T-helper 17 cell (primary cell): ENCODE data around the gene FARP2. TPM values are rescaled to one million over a fixed set of nuclear protein-coding genes. Genes with fewer than 3 reads are reported as not detected.

Experiments
- ATAC-seq: fragments of 150-1000 bp; cut with Tn5 transposase; 2 replicates; pipeline ENCODE4 v1.10.0; 2021; ENCODE audit warnings: mild to moderate bottlenecking, moderate library complexity
- DNase-seq, 3 donors: peaks; one replicate each; pipeline versions ENCODE4 v3.0.0 to v3.0.0-alpha.2; 2020 to 2021
- H3K9me3 ChIP-seq: one replicate; pipeline ENCODE4 v1.7.0; 2013; ENCODE audit warnings: low read length, mild to moderate bottlenecking; ENCODE audit not compliant: control insufficient read depth, poor library complexity, severe bottlenecking
- H3K27ac Mint-ChIP-seq: one replicate; pipeline ENCODE4 v1.8.0; 2022; ENCODE audit warnings: mild to moderate bottlenecking, moderate library complexity, mixed read lengths
- H3K27me3 Mint-ChIP-seq: one replicate; pipeline ENCODE4 v1.8.0; 2022; ENCODE audit warnings: mixed read lengths
- H3K36me3 Mint-ChIP-seq: one replicate; pipeline ENCODE4 v1.8.0; 2022; ENCODE audit warnings: low read depth, mixed read lengths
- H3K4me1 Mint-ChIP-seq: one replicate; pipeline ENCODE4 v1.8.0; 2022; ENCODE audit warnings: mild to moderate bottlenecking, mixed read lengths
- H3K4me3 Mint-ChIP-seq: one replicate; pipeline ENCODE4 v1.8.0; 2022; ENCODE audit warnings: mild to moderate bottlenecking, moderate library complexity, mixed read lengths
- total RNA-seq, 4 donors: library from RNA in 2 of 4; stranded (reverse) in 2 of 4; gene quantifications; one replicate each; pipeline ENCODE4 v1.2.3 and lab custom pipeline; 2022 to 2026

Gene FARP2
- total RNA-seq, 2 donors from 2014 or later = 18.0 to 28.1 TPM

DNA sequence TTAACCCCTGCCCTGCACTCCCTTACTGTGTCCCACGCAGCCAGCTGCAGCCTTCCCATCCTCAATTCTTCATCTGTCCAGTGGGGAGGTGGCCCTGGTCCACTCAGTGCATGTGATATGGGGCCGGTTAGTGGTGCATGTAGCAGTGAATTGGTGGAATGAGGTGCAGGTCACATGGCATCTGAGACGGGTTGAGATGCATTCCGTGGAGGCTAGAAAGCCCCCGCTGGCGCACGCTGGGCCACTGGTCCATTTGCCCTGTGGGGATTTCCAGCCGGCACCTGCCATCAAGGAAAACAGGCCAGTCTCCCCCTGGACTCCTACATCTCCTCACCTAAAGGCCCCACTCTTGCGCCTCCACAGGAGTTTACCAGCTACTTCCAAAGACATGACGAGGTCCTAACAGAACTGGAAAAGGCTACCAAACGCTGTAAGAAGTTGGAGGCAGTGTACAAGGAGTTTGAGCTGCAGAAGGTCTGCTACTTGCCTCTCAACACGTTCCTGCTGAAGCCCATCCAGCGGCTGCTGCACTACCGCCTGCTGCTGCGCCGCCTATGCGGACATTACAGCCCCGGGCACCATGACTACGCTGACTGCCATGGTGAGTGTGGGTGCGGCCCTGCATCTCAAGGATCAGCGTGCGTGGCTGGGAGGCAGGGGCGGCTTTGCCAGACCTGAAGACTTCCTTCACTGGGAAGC, 111.8 kb downstream of the FARP2 start:
- H3K27me3 Mint-ChIP-seq = peaks cover 12% of the 10 kb centered on the region
- H3K4me3 Mint-ChIP-seq = no peak overlapping the region
- peaks cover 3% of the 10 kb centered on the region for H3K4me1 Mint-ChIP-seq
- no peaks in the 10 kb centered on the region for H3K36me3 Mint-ChIP-seq
- DNase-seq (no peak), ATAC-seq (no peak)
- H3K27ac Mint-ChIP-seq = no peak overlapping the region
- H3K9me3 ChIP-seq = no peaks in the 10 kb centered on the region

DNA sequence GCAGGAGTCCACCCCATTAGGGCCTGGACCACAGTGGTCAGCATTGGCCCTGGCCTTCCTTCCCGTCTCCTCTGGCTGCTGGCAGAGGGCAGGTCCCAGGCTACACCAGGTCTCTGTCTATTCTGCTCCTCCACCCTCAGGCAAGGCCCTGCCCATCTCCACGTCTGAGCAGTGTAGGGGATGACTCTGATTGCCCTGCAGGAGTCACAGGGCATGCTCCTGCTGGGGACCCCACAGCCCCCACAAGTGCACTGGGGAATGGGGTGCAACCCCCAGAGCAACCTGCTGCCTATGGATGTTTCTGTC, 112.3 kb downstream of the FARP2 start:
- DNase-seq (no peak), ATAC-seq (no peak)
- H3K27ac Mint-ChIP-seq = no peak overlapping the region
- no peaks in the 10 kb centered on the region for H3K9me3 ChIP-seq
- H3K4me1 Mint-ChIP-seq = peaks cover 3% of the 10 kb centered on the region
- H3K36me3 Mint-ChIP-seq = no peaks in the 10 kb centered on the region
- H3K4me3 Mint-ChIP-seq = no peak overlapping the region
- peaks cover 17% of the 10 kb centered on the region for H3K27me3 Mint-ChIP-seq

DNA sequence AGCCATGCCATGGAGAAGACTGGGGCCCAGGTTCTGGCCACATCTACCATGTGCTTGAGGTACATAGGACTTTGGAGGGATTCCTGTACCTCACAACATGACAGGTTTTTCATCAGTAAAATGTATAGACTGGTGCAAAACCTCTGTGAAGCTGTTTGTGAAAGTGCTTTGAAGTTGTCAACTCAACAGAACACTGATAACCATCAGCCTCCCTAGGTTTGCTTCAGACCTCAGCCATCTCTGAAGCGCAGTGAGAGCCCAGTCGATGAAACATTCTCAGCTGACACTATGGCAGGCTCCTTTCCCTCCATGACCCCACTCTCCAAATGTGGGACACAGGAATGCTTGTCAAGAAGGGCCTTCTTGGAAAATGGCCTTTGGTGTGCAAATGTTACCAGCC, 113.7 kb downstream of the FARP2 start:
- no peaks in the 10 kb centered on the region for H3K9me3 ChIP-seq
- no peak overlapping the region for H3K27ac Mint-ChIP-seq
- H3K4me1 Mint-ChIP-seq = peaks cover 3% of the 10 kb centered on the region
- ATAC-seq = no peak
- H3K4me3 Mint-ChIP-seq = no peak overlapping the region
- DNase-seq = no peak
- no peaks in the 10 kb centered on the region for H3K36me3 Mint-ChIP-seq
- H3K27me3 Mint-ChIP-seq = peaks cover 18% of the 10 kb centered on the region

DNA sequence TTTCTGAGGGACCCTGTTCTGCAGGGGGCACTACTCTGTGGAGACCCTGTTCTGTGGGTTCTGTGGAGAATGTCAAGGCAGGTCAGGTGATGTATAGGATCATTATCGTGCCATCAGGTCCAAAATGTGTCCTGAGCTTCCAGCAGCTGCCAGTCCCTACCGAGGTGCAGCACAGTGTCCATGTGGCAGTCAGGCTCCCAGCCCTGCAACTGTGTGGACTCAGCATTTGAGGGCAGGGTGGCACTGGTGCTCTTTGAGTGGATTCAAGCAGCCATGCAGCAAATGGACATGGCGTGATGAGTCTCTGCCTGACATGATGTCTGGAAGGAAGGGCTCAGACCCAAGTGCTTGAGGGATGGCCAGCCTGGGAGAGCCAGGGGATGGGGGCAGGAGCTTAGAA, 117.3 kb downstream of the FARP2 start:
- Mint-ChIP-seq H3K27me3 (peaks cover 18% of the 10 kb centered on the region), H3K36me3 (peaks cover under 1% of the 10 kb centered on the region), H3K4me3 (no peak overlapping the region), H3K4me1 (peaks cover 3% of the 10 kb centered on the region), H3K27ac (no peak overlapping the region)
- H3K9me3 ChIP-seq = no peaks in the 10 kb centered on the region
- DNase-seq = no peak
- ATAC-seq = no peak

GRCh38 chr2:241475267-241475666, 119.2 kb downstream of the FARP2 start:
- no peaks in the 10 kb centered on the region for H3K9me3 ChIP-seq
- Mint-ChIP-seq H3K4me3 (no peak overlapping the region), H3K36me3 (peaks cover 2% of the 10 kb centered on the region), H3K27me3 (peaks cover 18% of the 10 kb centered on the region), H3K4me1 (peaks cover 2% of the 10 kb centered on the region), H3K27ac (no peak overlapping the region)
- ATAC-seq (no peak), DNase-seq (no peak)

- DNase-seq (no peak), ATAC-seq (no peak)
- no peak overlapping the region for H3K4me3 Mint-ChIP-seq
- H3K27ac Mint-ChIP-seq = no peak overlapping the region
- H3K4me1 Mint-ChIP-seq = no peaks in the 10 kb centered on the region
- H3K27me3 Mint-ChIP-seq = peaks cover 4% of the 10 kb centered on the region
- H3K9me3 ChIP-seq = no peaks in the 10 kb centered on the region
- H3K36me3 Mint-ChIP-seq = peaks cover 2% of the 10 kb centered on the region
These were observed 122.1 kb downstream of the FARP2 start for GRCh38 chr2:241478166-241478565.

DNA sequence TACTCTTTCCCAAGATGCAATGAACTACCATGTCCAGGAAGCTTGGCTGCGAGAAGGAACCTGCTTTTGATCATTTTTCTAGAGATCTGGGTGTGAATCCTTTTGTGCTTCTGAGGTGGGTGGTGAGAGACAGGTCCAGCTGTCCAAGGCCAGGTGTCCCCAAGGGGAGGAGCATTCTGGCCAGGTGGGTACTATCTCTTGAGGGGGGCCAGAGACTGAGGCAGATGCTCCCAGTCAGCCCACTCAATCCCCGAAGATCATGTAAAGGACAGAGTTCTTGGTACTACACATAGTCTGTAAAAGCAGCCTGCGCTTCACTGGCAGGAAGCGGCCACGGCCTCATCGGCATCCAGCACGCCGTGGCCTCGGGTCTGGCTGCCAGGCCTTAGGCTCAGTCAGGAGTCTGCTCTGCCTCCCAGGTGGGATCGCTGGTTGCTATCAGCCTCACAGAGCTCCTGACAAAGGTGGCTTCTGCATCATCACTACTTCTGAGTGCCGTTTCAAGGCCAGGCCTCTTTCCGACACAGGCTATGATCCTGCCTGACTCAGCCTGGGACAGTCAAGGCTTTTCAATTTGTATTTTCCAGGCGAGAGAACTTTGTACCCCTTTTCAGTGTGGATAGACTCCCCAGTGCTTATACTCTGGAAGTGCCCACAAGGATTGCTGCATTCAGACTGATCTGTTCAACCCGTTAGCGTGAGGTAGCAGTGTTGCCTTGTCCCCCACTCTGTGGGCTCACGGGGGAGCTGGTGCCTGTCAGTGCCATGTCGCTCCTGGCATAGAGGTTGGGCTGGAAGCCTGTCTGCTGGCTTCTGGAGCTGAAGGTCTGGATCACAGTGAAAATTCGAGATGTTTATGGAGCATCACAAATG, 123.2 kb downstream of the FARP2 start:
- Mint-ChIP-seq H3K4me1 (no peaks in the 10 kb centered on the region), H3K36me3 (peaks cover 2% of the 10 kb centered on the region), H3K27ac (no peak overlapping the region), H3K4me3 (no peak overlapping the region), H3K27me3 (no peaks in the 10 kb centered on the region)
- ATAC-seq (no peak), DNase-seq (no peak)
- H3K9me3 ChIP-seq = no peaks in the 10 kb centered on the region

GRCh38 chr2:241481687-241482086, 125.6 kb downstream of the FARP2 start:
- DNase-seq (no peak), ATAC-seq (no peak)
- no peaks in the 10 kb centered on the region for H3K9me3 ChIP-seq
- peaks cover 2% of the 10 kb centered on the region for H3K36me3 Mint-ChIP-seq
- no peaks in the 10 kb centered on the region for H3K4me1 Mint-ChIP-seq
- no peaks in the 10 kb centered on the region for H3K27me3 Mint-ChIP-seq
- H3K4me3 Mint-ChIP-seq = no peak overlapping the region
- peak overlapping the region; percentile 62 for H3K27ac Mint-ChIP-seq

DNA sequence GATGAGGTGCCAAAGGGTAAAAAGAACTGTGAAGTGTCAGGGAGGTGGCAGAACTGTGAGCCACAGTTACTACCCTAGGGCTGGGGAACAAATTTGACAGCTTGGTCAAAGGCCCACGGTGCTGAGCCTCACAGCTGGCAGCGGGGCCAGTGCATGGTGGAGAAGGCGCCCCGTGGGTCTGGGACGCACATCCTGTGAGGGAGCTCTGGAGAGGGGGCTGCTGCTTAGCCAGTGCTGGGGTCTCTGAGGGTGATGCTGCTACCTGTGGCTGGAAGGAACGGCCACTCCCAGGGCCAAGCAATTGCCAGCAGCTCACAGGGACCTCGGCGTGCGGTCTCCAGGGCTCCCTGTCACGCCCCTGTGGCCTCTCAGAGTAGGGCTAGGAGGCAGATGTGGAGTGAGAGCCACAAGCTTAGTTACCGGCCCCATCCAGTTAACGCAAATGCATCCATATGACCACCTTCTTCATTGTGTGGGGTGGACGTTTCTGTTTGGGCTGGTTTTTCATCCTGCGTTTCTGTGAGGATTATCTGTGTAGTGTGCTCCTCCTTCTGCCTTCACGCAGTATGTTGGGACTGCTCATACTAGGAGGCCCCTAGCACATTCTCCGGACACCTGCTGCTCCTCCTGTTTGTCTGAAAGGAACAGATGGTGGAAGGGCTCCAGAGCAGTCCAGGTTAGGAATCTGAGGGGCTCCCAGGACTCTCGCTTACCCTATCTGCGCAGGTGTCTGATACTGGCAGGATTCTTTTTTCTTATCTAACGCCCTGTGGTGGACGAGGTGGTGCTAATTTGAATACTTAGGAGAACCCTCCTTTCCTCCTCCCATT, 126.3 kb downstream of the FARP2 start:
- no peaks in the 10 kb centered on the region for H3K9me3 ChIP-seq
- DNase-seq = no peak
- Mint-ChIP-seq H3K27ac (peak overlapping the region; percentile 62), H3K4me1 (no peaks in the 10 kb centered on the region), H3K36me3 (peaks cover 2% of the 10 kb centered on the region), H3K27me3 (no peaks in the 10 kb centered on the region), H3K4me3 (no peak overlapping the region)
- no peak for ATAC-seq

DNA sequence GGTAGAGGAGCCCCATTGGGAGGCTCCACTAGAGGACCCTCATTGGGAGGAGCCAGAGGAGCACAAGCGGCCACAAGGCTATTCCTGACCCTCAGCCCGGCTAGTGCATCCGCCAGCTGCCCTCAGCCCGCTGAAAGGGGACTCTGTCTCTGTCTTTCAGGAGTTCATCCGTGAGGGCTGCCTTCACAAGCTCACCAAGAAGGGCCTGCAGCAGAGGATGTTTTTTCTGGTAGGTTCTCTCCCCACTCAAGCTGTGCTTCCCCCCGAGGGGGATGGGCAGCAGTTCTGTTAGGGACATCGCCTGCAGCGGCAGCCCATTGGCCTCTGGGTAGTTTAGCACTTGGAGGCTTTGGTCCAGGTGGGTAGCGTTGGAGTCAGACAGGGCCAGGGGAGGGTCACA, 127.2 kb downstream of the FARP2 start:
- no peaks in the 10 kb centered on the region for H3K27me3 Mint-ChIP-seq
- H3K4me1 Mint-ChIP-seq = no peaks in the 10 kb centered on the region
- DNase-seq (no peak), ATAC-seq (no peak)
- H3K4me3 Mint-ChIP-seq = no peak overlapping the region
- H3K9me3 ChIP-seq = no peaks in the 10 kb centered on the region
- H3K36me3 Mint-ChIP-seq = peaks cover 2% of the 10 kb centered on the region
- H3K27ac Mint-ChIP-seq = no peak overlapping the region

DNA sequence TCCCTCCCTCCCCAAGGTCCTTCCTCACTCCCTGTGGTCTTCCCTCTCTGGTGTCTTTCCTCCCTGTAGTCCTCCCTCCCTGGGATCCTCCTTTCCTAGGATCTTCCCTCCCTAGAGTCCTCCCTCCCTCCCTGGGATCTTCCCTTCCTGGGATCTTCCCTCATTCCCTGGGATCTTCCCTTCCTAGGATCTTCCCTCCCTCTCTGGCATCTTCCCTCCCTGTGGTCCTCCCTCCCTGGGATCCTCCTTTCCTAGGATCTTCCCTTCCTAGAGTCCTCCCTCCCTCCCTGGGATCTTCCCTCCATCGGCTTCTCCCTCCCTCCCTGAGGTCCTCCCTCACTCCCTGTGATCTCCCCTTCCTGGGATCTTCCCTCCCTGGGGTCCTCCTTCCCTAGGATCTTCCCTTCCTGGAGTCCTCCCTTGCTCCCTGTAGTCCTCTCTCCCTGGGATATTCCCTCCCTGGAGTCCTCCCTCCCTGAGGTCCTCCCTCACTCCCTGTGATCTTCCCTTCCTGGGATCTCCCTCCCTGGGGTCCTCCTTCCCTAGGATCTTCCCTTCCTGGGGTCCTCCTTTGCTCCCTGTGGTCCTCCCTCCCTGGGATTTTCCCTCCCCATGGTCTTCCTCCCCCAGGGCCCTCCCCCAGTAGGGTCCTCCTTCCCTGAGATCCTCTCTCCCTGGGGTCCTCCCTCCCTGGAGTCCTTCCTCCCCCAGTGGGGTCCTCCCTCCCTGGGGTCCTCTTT, 129.3 kb downstream of the FARP2 start:
- no peaks in the 10 kb centered on the region for H3K9me3 ChIP-seq
- Mint-ChIP-seq H3K36me3 (no peaks in the 10 kb centered on the region), H3K27ac (no peak overlapping the region), H3K4me3 (no peak overlapping the region), H3K27me3 (no peaks in the 10 kb centered on the region), H3K4me1 (no peaks in the 10 kb centered on the region)
- no peak for DNase-seq
- ATAC-seq = no peak

DNA sequence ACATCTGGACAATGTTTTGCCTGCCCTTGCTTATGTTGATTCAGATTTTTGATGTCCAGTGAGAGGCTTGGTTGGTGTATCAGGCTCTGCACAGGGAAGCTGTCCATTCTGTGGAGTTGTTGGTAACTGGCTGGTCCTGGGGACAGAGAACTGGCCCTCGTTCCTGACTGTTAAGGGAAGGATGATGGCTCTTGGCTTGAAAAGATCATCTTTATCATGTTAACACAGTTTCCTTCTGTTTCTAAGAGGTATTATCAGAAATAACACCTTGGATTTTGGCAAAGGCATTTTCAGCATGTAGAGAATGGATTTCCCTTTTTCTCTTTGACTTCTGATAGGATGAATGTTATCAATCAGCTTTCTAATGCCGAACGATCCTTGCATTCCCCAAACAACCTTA, 133.0 kb downstream of the FARP2 start:
- H3K4me1 Mint-ChIP-seq = peaks cover 4% of the 10 kb centered on the region
- H3K4me3 Mint-ChIP-seq = no peak overlapping the region
- H3K9me3 ChIP-seq = no peaks in the 10 kb centered on the region
- H3K27me3 Mint-ChIP-seq = no peaks in the 10 kb centered on the region
- H3K36me3 Mint-ChIP-seq = no peaks in the 10 kb centered on the region
- no peak for DNase-seq
- no peak for ATAC-seq
- no peak overlapping the region for H3K27ac Mint-ChIP-seq
